SK-N-SH treated with all-trans-retinoic acid at 6 μM for 48 hours (cell line): Measurements from ENCODE around the gene SLC4A4.

Source experiments
- ATAC-seq: fragments of 200-7000 bp; cut with Tn5 transposase; 3 replicates; pipeline ENCODE4 v1.9.1; 2020; ENCODE audit warnings: mild to moderate bottlenecking, moderate library complexity
- ARNTL ChIP-seq: fragments of 450-650 bp; formaldehyde crosslinking; IDR thresholded peaks from 2 replicates; pipeline ENCODE4 v1.5.0; 2020; ENCODE audit warnings: low read depth, mild to moderate bottlenecking, moderate library complexity, borderline replicate concordance
- BACH2 ChIP-seq: fragments of 250-450 bp; sonication (Bioruptor Pico); IDR thresholded peaks from 2 replicates; pipeline ENCODE4 v1.9.0; 2021; ENCODE audit warnings: mild to moderate bottlenecking, borderline replicate concordance
- CREB5 ChIP-seq: fragments of 250-450 bp; sonication (Bioruptor Pico); IDR thresholded peaks from 2 replicates; pipeline ENCODE4 v1.5.1; 2020; ENCODE audit warnings: low read depth, mild to moderate bottlenecking, moderate library complexity
- CSDC2 ChIP-seq: fragments of 250-450 bp; sonication (Bioruptor Pico); IDR thresholded peaks from 2 replicates; pipeline ENCODE4 v1.5.0; 2020; ENCODE audit warnings: mild to moderate bottlenecking, moderate library complexity
- CSRNP3 ChIP-seq: fragments of 250-450 bp; sonication (Bioruptor Pico); IDR thresholded peaks from 2 replicates; pipeline ENCODE4 v1.5.1; 2021; ENCODE audit warnings: mild to moderate bottlenecking, moderate library complexity
- ESRRG ChIP-seq: fragments of 250-450 bp; sonication (Bioruptor Pico); IDR thresholded peaks from 2 replicates; pipeline ENCODE4 v1.6.1; 2021; ENCODE audit warnings: mild to moderate bottlenecking
- GLIS3 ChIP-seq: fragments of 250-450 bp; sonication (Bioruptor Pico); IDR thresholded peaks from 2 replicates; pipeline ENCODE4 v1.5.0; 2020; ENCODE audit warnings: mild to moderate bottlenecking, moderate library complexity
- ISL1 ChIP-seq: fragments of 250-450 bp; sonication (Bioruptor Pico); IDR thresholded peaks from 2 replicates; pipeline ENCODE4 v2.1.2; 2022; ENCODE audit warnings: mild to moderate bottlenecking, moderate library complexity
- PATZ1 ChIP-seq: fragments of 250-450 bp; sonication (Bioruptor Pico); IDR thresholded peaks from 2 replicates; pipeline ENCODE4 v1.8.0; 2020; ENCODE audit warnings: mild to moderate bottlenecking, moderate library complexity, borderline replicate concordance
- POU6F1 ChIP-seq: fragments of 250-450 bp; sonication (Bioruptor Pico); IDR thresholded peaks from 2 replicates; pipeline ENCODE4 v1.8.0; 2021; ENCODE audit warnings: low read depth, mild to moderate bottlenecking, moderate library complexity, borderline replicate concordance
- PPARA ChIP-seq: fragments of 250-450 bp; sonication (Bioruptor Pico); IDR thresholded peaks from 2 replicates; pipeline ENCODE4 v1.5.0; 2020; ENCODE audit warnings: mild to moderate bottlenecking, borderline replicate concordance
- RARB ChIP-seq: fragments of 250-450 bp; sonication (Bioruptor Pico); IDR thresholded peaks from 2 replicates; pipeline ENCODE4 v1.8.0; 2021; ENCODE audit warnings: mild to moderate bottlenecking, moderate library complexity
- SNAI2 ChIP-seq: fragments of 250-450 bp; sonication (Bioruptor Pico); IDR thresholded peaks from 2 replicates; pipeline ENCODE4 v1.5.0; 2020; ENCODE audit warnings: mild to moderate bottlenecking, moderate library complexity
- TCF4 ChIP-seq: fragments of 250-450 bp; sonication (Bioruptor Pico); IDR thresholded peaks from 2 replicates; pipeline ENCODE4 v1.8.0; 2021; ENCODE audit warnings: mild to moderate bottlenecking, moderate library complexity, borderline replicate concordance
- TOX ChIP-seq: fragments of 250-450 bp; sonication (Bioruptor Pico); IDR thresholded peaks from 2 replicates; pipeline ENCODE4 v1.8.0; 2021; ENCODE audit warnings: mild to moderate bottlenecking, moderate library complexity, borderline replicate concordance
- TSHZ2 ChIP-seq: fragments of 250-450 bp; sonication (Bioruptor Pico); IDR thresholded peaks from 2 replicates; pipeline ENCODE4 v1.5.0; 2020; ENCODE audit warnings: mild to moderate bottlenecking, moderate library complexity
- ZC3H10 ChIP-seq: fragments of 250-450 bp; sonication (Bioruptor Pico); IDR thresholded peaks from 2 replicates; pipeline ENCODE4 v1.5.1; 2021; ENCODE audit warnings: mild to moderate bottlenecking, moderate library complexity
- ZFP3 ChIP-seq: fragments of 250-450 bp; sonication (Bioruptor Pico); IDR thresholded peaks from 2 replicates; pipeline ENCODE4 v1.5.0; 2020; ENCODE audit warnings: mild to moderate bottlenecking, moderate library complexity
- ZFP30 ChIP-seq: fragments of 450-650 bp; formaldehyde crosslinking; IDR thresholded peaks from 2 replicates; pipeline ENCODE4 v1.5.0; 2022; ENCODE audit warnings: mild to moderate bottlenecking, moderate library complexity
- ZNF565 ChIP-seq: fragments of 450-650 bp; formaldehyde crosslinking; conservative IDR thresholded peaks from 2 replicates; pipeline ENCODE4 v1.5.0; 2020; ENCODE audit warnings: low read depth, mild to moderate bottlenecking, moderate library complexity
- ZNF70 ChIP-seq: fragments of 450-650 bp; formaldehyde crosslinking; IDR thresholded peaks from 2 replicates; pipeline ENCODE4 v1.5.0; 2020; ENCODE audit warnings: mild to moderate bottlenecking, moderate library complexity
- ZNF8 ChIP-seq: fragments of 450-650 bp; formaldehyde crosslinking; IDR thresholded peaks from 2 replicates; pipeline ENCODE4 v1.5.0; 2020; ENCODE audit warnings: mild to moderate bottlenecking, moderate library complexity

The SLC4A4 gene

GRCh38 chr4:71571346-71571745 is 232.5 kb downstream of the SLC4A4 start (continued):
- TF ChIP-seq CREB5 (CRISPR knock-in tag) (no peak), BACH2 (no peak)

GRCh38 chr4:71583971-71584370 is 245.2 kb downstream of the SLC4A4 start:
- TF ChIP-seq POU6F1 (CRISPR knock-in tag) (no peak), PPARA (CRISPR knock-in tag) (no peak), ISL1 (CRISPR knock-in tag) (no peak), SNAI2 (CRISPR knock-in tag) (no peak), TCF4 (CRISPR knock-in tag) (no peak), ZNF70 (CRISPR knock-in tag) (no peak)
- no peak for ATAC-seq

- ATAC-seq, result no peak
- TF ChIP-seq TOX (CRISPR knock-in tag), result no peak
- TF ChIP-seq PPARA (CRISPR knock-in tag), result no peak
- no peak for TF ChIP-seq ZC3H10 (CRISPR knock-in tag)
- no peak for TF ChIP-seq ESRRG (CRISPR knock-in tag)
- TF ChIP-seq TCF4 (CRISPR knock-in tag), result no peak
- TF ChIP-seq ARNTL (CRISPR knock-in tag), result no peak
- no peak for TF ChIP-seq ZFP3 (CRISPR knock-in tag)
- no peak for TF ChIP-seq ZFP30 (CRISPR knock-in tag)
- TF ChIP-seq ISL1 (CRISPR knock-in tag), result no peak
- TF ChIP-seq RARB (CRISPR knock-in tag), result no peak
- TF ChIP-seq POU6F1 (CRISPR knock-in tag), result no peak
- no peak for TF ChIP-seq CSDC2
- TF ChIP-seq SNAI2 (CRISPR knock-in tag), result no peak
Observed at GRCh38 chr4:71584585-71584984, 245.8 kb downstream of the SLC4A4 start.

- no peak for ATAC-seq
- TF ChIP-seq POU6F1 (CRISPR knock-in tag) (no peak), ZNF8 (CRISPR knock-in tag) (no peak), GLIS3 (CRISPR knock-in tag) (no peak), RARB (CRISPR knock-in tag) (no peak), ZNF565 (CRISPR knock-in tag) (no peak), PATZ1 (CRISPR knock-in tag) (no peak), ZNF70 (CRISPR knock-in tag) (no peak), TSHZ2 (CRISPR knock-in tag) (no peak), BACH2 (no peak), CREB5 (CRISPR knock-in tag) (no peak), CSRNP3 (CRISPR knock-in tag) (no peak), TCF4 (CRISPR knock-in tag) (no peak)
Observed at GRCh38 chr4:71586087-71586763, 247.4 kb downstream of the SLC4A4 start.
